GM18499 (cell line): ENCODE measurements around the gene CTSS.
A peak's percentile ranks its signal among the peaks of the same experiment; 100 is the strongest.
"Not testable (repeated sequence)": the region's sequence is repeated elsewhere in the genome, so short reads cannot be mapped to it uniquely, and the experiment has no call there.

Source experiments
- ATAC-seq: cut with Tn5 transposase; IDR thresholded peaks from one replicate; pipeline ENCODE4 v1.9.1; 2021; ENCODE audit warnings: moderate number of reproducible peaks; ENCODE audit not compliant: insufficient read depth, unreplicated experiment

CTSS gene

DNA sequence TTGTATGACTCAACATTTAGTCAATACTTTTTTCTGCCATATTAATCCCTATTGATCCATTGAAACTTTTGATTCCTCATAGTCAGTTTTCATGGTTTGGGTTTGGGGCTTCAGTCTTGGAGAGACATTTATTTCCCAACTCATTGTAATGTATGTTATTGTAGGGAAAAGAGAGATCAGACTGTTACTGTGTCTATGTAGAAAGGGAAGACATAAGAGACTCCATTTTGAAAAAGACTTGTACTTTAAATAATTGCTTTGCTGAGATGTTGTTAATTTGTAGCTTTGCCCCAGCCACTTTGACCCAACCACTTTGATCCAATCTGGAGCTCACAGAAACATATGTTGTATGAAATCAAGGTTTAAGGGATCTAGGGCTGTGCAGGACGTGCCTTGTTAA lies 56.5 kb downstream of the CTSS start:
- ATAC-seq, result not testable (repeated sequence)

DNA sequence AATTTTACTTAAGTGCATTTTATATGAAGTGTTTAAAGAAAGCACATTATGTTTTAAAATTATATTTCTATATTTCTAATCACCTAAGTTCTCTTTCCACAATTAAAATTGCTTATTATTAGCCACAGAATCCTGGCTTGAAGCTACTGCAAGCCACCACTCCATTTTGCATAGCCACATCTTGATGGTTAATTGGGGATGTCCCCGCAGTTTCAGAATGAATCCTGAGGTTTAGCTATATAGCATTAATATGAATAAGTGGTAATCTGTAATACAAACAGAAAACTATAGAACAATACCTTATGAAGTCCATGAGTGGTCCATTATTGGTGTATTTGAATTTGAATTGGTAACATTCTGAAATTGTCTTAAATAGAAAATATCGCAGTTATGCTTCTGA lies 57.0 kb downstream of the CTSS start:
- no peak for ATAC-seq

DNA sequence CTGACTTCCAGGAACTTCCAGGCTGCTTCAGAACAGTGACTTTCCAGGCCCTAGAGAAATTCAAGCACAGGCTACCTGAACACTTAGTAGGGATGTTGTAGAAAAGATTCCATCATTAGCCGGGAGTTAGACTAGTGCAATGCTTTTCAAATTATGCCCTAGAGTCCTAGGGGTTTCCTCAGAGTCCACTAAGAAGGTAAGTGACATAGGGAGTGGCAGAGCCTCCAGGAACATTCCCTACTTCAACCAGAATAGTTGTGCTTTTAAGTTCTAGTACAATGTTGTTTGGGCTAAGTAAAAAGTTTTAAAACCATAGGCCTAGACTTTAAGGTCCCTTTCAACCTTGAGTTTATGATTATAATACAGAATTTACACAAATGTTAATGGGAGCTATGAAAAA lies 59.5 kb downstream of the CTSS start:
- ATAC-seq, result no peak

DNA sequence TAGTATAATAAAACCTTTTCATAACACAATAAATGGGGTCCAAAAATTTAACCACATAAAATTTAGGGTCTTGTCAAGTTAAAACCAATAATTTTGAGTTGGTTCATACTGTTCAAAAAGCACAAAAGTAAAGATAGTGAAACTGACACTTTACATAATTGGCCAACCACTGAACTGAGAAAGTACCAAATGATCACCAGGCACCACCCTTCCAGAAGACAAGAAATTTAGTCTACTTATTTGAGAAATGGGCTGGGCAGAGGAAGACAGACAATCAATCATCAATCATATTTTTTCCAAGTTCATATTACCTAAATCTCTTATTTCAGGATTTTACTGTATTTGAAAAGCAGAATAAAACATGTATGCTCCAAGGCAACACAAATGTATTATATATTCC lies 62.2 kb downstream of the CTSS start:
- ATAC-seq, result no peak

DNA sequence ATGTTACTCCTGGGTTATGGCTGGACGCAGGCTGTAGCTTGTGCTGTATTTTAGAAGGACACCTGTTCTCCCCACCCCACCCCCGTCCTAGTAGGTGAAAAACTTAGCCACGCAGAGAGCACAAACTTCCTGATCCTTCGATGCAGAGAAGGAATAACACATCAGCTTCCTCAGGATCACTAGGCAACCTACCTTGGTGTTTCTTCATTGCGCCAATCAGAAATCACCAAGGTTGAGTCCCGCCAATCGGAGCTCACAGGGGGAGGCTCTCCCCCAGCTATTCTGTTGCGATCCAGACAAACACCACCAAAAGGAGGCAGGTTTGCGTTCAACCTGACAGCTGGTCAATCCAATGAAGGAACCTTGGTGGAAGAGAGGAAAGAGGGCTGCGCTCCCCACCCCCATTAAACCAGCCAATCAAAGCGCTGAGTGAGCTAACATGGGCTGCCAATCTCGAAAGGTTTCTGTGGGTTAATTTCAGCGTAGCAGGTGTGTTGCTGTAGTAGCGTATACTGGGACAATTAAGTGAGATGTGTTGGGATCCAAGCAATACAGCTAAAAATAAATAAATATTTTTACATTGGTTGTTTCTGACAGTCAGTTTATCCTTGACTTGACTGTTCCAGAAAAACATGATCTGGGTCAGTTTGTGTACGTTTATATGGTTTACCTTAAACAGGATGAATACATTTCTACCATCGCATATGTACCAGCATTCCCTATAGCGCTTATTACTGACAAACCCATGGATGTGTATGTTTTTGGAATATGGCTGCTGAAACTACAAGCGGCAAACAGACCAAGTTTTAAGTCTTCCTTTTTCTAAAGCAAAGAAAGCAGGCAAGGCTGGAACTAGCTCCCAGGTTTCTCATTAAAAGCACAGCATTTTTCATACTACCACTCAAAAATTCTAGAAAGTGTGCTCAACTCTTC lies 68.3 kb downstream of the CTSS start, which contains the start of gene GOLPH3L:
Gene GOLPH3L (minus strand): TSS at position 160 of the 933 bp plus-strand sequence. CDS start 2,316 bp downstream, outside the sequence.
- peak; percentile 95 for ATAC-seq

DNA sequence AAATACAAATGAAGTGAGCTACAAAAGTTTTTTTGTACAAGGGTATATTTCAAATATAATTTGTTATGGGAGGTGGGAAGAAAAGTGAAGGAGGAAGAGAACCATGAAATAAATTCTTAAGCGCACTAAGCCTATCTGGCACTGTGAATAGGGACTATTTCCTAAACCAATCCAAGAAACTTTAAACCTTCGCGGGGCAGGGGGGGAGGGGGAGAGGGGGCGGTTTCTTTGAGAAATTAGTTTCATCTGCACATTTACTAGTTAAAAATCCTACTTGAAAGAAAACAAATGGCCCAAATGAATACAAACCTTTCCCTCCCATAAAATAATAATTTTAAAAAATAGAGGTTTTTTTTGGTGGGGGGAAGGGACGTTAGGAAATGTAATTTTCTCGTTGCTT lies 69.0 kb downstream of the CTSS start:
- no peak for ATAC-seq

DNA sequence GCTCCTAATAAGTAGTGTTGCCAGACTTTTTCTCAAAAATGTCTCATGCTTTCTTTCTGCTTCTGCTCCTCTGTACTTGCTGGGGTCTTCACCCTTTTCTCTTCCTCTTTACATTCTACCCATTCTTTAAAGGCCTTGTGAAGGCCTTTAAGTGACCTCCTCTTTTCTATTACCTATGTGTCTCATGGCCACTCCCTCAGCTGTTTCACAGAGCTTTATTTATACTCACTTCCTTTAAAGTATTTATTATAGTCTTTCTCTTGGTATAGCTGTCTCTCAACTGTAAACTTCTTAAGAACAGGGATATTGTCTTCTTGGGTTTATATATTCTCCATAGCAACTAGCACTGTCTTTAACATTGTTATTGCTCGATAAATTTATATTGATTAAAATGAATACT lies 69.4 kb downstream of the CTSS start:
- ATAC-seq, result no peak

DNA sequence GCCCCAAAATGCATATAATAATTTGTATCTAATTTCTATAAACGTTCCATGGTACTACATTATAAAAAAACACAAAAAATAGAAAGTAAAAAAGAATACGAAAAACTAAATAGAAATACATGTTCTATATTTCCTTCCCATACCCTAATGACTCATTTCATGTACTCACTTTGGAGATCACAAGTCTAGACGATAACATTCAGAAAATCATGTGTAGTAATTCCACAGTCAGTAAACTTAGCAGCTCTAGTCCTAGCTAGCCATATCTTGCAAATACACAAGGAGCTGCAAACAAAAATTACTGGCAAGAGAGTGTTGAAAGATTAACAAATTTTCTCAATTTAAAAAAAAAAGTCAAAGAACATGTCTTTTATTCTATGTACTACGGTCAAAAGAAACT lies 70.0 kb downstream of the CTSS start:
- ATAC-seq, result no peak

DNA sequence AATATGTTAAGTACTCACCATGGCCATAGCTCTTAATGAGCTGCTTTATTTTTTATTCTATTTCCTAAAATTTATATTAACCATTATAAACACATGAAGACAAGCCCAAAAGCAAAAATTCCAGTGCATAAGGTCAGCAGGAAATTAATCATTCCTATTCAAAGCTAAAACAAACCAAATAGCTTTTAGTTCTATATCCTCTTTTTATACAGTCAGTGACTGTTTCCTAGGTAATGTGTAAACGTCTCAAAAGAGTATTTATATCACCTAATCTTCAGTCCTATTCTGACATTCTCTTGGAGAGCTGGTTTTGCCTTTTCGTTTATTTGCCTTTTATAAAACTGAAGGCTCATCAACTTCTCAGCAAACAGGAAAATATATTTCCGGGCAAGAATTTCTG lies 72.9 kb downstream of the CTSS start:
- ATAC-seq, result no peak

DNA sequence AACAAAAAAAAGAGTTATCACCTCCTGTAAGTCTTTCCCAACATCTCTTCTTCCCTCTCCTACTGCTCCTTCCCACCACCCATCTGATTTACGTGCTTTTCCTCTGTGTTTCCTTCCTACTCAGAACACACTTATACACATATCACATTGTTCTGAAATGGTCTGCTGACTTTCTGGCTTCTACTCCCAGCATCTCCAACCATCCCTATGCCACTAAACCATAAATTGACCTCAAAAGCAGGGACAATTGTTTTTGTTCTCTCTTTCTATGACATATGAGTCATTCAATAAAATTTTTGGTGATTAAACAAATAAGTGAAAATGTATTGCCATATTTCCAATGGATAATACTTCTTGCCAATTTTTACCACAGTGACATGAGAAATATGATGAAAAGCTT lies 76.8 kb downstream of the CTSS start:
- ATAC-seq, result no peak

DNA sequence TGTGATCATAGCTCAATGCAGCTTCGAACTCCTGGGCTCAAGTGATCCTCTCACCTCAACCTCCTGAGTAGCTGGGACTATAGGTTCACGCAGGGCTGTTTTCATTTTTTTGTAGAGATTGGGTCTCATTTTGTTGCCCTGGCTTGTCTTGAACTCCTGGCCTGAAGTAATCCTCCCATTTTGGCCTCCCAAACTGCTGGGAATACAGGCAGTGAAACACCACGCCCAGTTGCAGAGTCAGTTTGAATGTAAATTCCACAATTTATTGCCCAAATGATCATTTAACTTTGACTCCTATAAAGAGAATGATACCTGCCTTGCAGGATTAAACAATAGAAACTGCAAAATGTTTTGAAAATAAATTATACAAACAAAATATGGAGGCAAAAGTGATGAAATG lies 79.3 kb downstream of the CTSS start:
- ATAC-seq, result no peak

DNA sequence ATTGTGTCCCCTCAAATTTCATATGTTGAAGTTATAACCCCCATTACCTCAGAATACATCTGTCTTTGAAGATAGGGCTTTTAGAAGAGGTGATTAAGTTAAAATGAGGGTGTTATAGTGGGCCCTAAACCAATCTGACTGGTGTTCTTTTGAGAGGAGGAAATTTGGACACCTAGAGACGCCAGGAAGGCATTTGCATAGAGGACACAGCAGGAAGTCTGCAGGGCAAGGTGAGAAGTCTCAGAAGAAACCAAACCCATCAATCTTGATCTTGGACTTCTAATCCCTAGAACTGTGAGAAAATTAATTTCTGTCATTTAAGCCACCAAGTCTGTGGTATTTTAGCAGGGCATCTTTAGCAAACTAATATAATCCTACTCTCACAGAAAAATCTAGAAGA lies 81.7 kb downstream of the CTSS start:
- no peak for ATAC-seq
